ENCODE data around the gene LARP4B. TPM values are rescaled to one million over a fixed set of nuclear protein-coding genes. Genes with fewer than 3 reads are reported as not detected.

The LARP4B gene
- total RNA-seq, 4 donors from 2014 or later = 68.6 to 113 (median 87.4) TPM

GRCh38 chr10:945778-946177 lies 14.3 kb upstream of the LARP4B start:
- no peaks in the 10 kb centered on the region for H3K36me3 ChIP-seq
- H3K9me3 ChIP-seq = no peaks in the 10 kb centered on the region
- H3K27me3 ChIP-seq = no peaks in the 10 kb centered on the region
- intact Hi-C loops (cut with DNase I) = no loop called here
- no peaks in the 10 kb centered on the region for H3K4me1 ChIP-seq
- WGBS, 2 donors = 92 to 93% methylated on average over 6 of the region's 6 CpGs
- TF ChIP-seq POLR2A (IDR thresholded peaks at IDR 0.05) (no peak), CTCF (IDR thresholded peaks at IDR 0.05) (no peak)
- no peak overlapping the region for H3K27ac ChIP-seq
- DNase-seq = no peak
- no peak overlapping the region for H3K4me3 ChIP-seq (replicated peaks in 1 of 3)

GRCh38 chr10:944034-944831 lies 12.7 kb upstream of the LARP4B start:
- Histone ChIP-seq H3K36me3 (no peaks in the 10 kb centered on the region), H3K9me3 (no peaks in the 10 kb centered on the region), H3K4me3 (replicated peaks in 1 of 3) (no peak overlapping the region), H3K27me3 (no peaks in the 10 kb centered on the region), H3K27ac (peak overlapping the region in 2 of 3 donors; percentile 24 to 33), H3K4me1 (no peaks in the 10 kb centered on the region)
- intact Hi-C loops (cut with DNase I) = no loop called here
- DNase-seq = peak in 1 of 2 donors; percentile 14
- WGBS, 2 donors = 72% methylated on average over 11 to 14 of the region's 14 CpGs
- TF ChIP-seq POLR2A (IDR thresholded peaks at IDR 0.05) = no peak
- TF ChIP-seq CTCF (IDR thresholded peaks at IDR 0.05) = no peak

DNA sequence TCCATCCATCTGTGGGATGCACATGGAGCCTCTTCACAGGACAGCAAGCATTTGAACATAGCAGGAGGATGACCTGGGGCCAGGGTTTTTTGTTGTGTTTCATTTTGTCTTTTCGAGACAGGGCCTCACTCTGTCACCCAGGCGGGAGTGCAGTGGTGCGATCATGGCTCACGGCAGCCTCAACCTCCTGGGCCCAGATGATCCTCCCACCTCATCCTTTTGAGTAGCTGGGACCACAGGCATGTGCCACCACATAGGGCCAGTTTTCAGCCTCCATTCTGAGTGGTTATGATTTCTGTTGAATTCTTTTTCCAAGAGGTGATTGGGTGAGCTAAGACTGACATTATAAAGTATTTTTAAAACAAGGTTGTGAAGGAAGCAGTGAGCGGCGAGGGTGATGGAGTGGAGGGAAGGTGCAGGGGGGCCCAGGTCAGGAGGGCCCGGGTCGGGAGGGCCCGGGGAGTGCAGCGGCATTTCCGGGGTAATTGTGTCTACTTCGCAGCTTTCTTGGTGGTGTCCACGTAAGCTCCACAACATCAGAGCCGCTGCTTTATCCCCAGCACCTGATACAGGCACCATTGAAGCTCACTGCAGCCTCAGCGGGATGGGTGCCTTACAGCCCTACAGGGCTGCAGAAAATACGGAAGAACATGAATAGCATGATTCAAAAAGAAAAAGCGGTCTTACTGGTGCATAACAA lies 12.0 kb upstream of the LARP4B start:
- Histone ChIP-seq H3K4me1 (no peaks in the 10 kb centered on the region), H3K4me3 (replicated peaks in 1 of 3) (no peak overlapping the region), H3K36me3 (no peaks in the 10 kb centered on the region), H3K27me3 (no peaks in the 10 kb centered on the region), H3K9me3 (no peaks in the 10 kb centered on the region), H3K27ac (no peak overlapping the region)
- intact Hi-C loops (cut with DNase I) = no loop called here
- DNase-seq = no peak
- TF ChIP-seq CTCF (IDR thresholded peaks at IDR 0.05) = no peak
- TF ChIP-seq POLR2A (IDR thresholded peaks at IDR 0.05) = no peak
- 90 to 92% methylated on average over 17 of the region's 17 CpGs for WGBS, 2 donors

GRCh38 chr10:938941-939678 lies 7.6 kb upstream of the LARP4B start:
- intact Hi-C loops (cut with DNase I) = loop anchor here (10.0 kb wide), 1 partner anchor 244 kb away; no protein-coding TSS in a partner anchor
- no peaks in the 10 kb centered on the region for H3K27me3 ChIP-seq
- no peak for DNase-seq
- no peaks in the 10 kb centered on the region for H3K9me3 ChIP-seq
- H3K4me1 ChIP-seq = no peaks in the 10 kb centered on the region
- H3K27ac ChIP-seq = no peak overlapping the region
- TF ChIP-seq CTCF (IDR thresholded peaks at IDR 0.05) (no peak), POLR2A (IDR thresholded peaks at IDR 0.05) (no peak)
- H3K4me3 ChIP-seq (replicated peaks in 1 of 3) = no peak overlapping the region
- H3K36me3 ChIP-seq = no peaks in the 10 kb centered on the region
- WGBS, 2 donors = 87 to 88% methylated on average over 10 of the region's 10 CpGs
